ENCODE results near the gene ITGA7. TPM values are rescaled to one million over a fixed set of nuclear protein-coding genes. Genes with fewer than 3 reads are reported as not detected.

The ITGA7 gene
- total and polyA plus RNA-seq, 2 experiments from 2014 or later, result 39.5 to 101 TPM

DNA sequence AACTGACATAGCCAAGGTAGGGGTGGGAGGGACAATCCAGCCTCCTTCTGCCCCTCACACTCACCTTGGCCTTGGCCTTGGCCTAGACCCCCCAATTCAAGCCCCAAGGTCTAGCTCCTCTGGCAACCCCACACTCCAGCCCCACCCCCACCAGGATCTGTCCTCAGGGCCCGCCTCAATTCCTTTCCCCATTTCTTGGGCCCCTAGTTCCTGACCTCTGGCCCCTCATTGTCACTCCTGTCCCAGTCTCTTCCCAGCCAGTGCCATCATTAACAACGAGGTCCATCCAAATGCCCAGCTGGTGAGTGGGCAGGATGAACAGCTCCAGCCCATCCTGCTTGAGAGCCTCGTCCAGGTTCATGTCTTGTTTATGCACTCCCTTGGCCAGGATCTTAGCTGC is 28.4 kb upstream of the ITGA7 start:
- DNase-seq (ENCODE audit: low read depth in 1 of 2, low spot score in 1 of 2), result no peak
- Histone ChIP-seq H3K27me3 (no peaks in the 10 kb centered on the region), H3K4me1 (ENCODE audit: low read depth) (peaks cover 16% of the 10 kb centered on the region), H3K9me3 (ENCODE audit: low read depth) (no peaks in the 10 kb centered on the region), H3K36me3 (no peaks in the 10 kb centered on the region), H3K27ac (peak overlapping the region; percentile 56), H3K4me3 (no peak overlapping the region)
- no peak for TF ChIP-seq CTCF (IDR thresholded peaks at IDR 0.05; ENCODE audit: low read depth, low read length)

DNA sequence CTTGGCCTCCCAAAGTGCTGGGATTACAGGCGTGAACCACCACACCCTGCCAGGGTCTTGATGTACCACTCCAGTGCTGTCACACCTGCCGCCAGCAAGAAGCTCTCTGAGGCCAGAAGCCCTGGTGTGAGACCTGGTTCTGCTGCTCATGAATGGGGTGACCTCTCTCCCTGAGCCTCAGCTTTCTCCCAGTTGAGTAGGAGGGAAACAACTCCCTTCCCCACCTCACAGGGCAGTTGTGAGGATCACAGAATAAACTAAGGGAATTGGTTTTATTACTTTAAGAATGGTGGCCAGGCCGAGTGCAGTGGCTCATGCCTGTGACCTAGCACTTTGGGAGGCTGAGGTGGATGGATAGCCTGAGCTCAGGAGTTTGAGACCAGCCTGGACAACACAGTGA is 26.9 kb upstream of the ITGA7 start:
- H3K36me3 ChIP-seq, result no peaks in the 10 kb centered on the region
- no peak for TF ChIP-seq CTCF (IDR thresholded peaks at IDR 0.05; ENCODE audit: low read depth, low read length)
- DNase-seq (ENCODE audit: low read depth in 1 of 2, low spot score in 1 of 2), result no peak

GRCh38 chr12:55733858-55734257 is 26.2 kb upstream of the ITGA7 start:
- Histone ChIP-seq H3K9me3 (ENCODE audit: low read depth) (no peaks in the 10 kb centered on the region), H3K36me3 (no peaks in the 10 kb centered on the region)
- no peak for TF ChIP-seq CTCF (IDR thresholded peaks at IDR 0.05; ENCODE audit: low read depth, low read length)

More for the DNA sequence above, 26.9 kb upstream of the ITGA7 start:
- no peaks in the 10 kb centered on the region for H3K27me3 ChIP-seq
- H3K27ac ChIP-seq, result no peak overlapping the region
- no peaks in the 10 kb centered on the region for H3K9me3 ChIP-seq (ENCODE audit: low read depth)
- H3K4me3 ChIP-seq, result no peak overlapping the region
- H3K4me1 ChIP-seq (ENCODE audit: low read depth), result peaks cover 27% of the 10 kb centered on the region

DNA sequence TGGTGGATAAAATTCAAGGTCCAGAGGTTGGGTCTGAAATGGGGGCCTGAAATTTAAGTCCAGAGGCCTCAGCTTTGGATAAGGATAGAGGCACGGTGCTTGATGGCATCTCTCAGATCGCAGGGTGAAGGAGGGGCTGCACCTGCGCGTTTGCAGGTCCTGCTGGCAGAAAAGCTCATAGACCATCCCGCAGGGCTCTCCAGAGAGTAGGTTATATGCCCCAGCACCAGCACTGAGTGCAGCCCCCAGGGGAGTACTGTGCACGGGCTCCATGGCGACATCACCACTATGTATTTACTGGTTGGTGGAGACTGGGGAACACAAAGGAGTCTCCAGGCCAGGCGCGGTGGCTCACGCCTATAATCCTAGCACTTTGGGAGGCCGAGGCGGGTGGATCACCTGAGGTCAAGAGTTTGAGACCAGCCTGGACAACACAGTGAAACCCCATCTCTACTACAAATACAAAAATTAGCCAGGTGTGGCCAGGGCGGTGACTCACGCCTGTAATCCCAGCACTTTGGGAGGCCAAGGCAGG is 25.4 kb upstream of the ITGA7 start:
- no peak for TF ChIP-seq CTCF (IDR thresholded peaks at IDR 0.05; ENCODE audit: low read depth, low read length)
- Histone ChIP-seq H3K27ac (no peak overlapping the region), H3K4me3 (no peak overlapping the region), H3K27me3 (no peaks in the 10 kb centered on the region), H3K36me3 (no peaks in the 10 kb centered on the region), H3K4me1 (ENCODE audit: low read depth) (peaks cover 27% of the 10 kb centered on the region), H3K9me3 (ENCODE audit: low read depth) (no peaks in the 10 kb centered on the region)
- no peak for DNase-seq (ENCODE audit: low read depth in 1 of 2, low spot score in 1 of 2)

More at GRCh38 chr12:55733858-55734257, 26.2 kb upstream of the ITGA7 start:
- no peak for DNase-seq (ENCODE audit: low read depth in 1 of 2, low spot score in 1 of 2)
- Histone ChIP-seq H3K27ac (no peak overlapping the region), H3K4me3 (no peak overlapping the region), H3K4me1 (ENCODE audit: low read depth) (peaks cover 27% of the 10 kb centered on the region), H3K27me3 (no peaks in the 10 kb centered on the region)

DNA sequence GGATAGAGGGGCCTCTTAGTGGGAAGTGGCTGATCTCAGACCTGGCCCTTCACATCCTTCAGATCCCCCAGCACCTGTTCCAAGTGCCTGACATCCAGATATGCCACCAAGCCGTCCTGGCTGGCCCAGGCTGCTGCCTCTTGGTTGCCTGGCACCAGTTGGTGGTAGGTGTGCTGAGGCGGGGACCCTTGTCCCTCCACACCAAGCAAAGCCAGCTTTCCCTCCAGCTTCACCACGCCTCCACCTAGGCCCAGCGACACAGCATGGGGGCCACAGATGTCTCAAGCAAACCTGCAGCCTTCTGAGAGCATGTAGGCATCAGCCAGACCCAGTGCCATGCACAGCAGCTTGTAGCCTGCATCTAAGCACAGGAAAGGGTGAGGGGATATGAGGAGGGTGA is 24.6 kb upstream of the ITGA7 start:
- H3K4me1 ChIP-seq (ENCODE audit: low read depth), result peaks cover 22% of the 10 kb centered on the region
- no peak overlapping the region for H3K4me3 ChIP-seq
- H3K36me3 ChIP-seq, result no peaks in the 10 kb centered on the region
- no peak for DNase-seq (ENCODE audit: low read depth in 1 of 2, low spot score in 1 of 2)
- H3K27ac ChIP-seq, result no peak overlapping the region
- H3K27me3 ChIP-seq, result no peaks in the 10 kb centered on the region
- H3K9me3 ChIP-seq (ENCODE audit: low read depth), result no peaks in the 10 kb centered on the region
- TF ChIP-seq CTCF (IDR thresholded peaks at IDR 0.05; ENCODE audit: low read depth, low read length), result no peak
